Urinary bladder (tissue), 4 donors: ENCODE results near the gene HOXB7. TPM values are rescaled to one million over a fixed set of nuclear protein-coding genes. Genes with fewer than 3 reads are reported as not detected.

ENCODE experiments used
- DNase-seq: peaks from one replicate; pipeline ENCODE4 v3.0.0-alpha.2; 2015; ENCODE audit errors: extremely low spot score
- H3K27ac ChIP-seq: one replicate; pipeline ENCODE4 v1.5.1; 2013; ENCODE audit warnings: low read depth, mild to moderate bottlenecking, moderate library complexity
- H3K36me3 ChIP-seq: one replicate; pipeline ENCODE4 v1.6.1; 2013; ENCODE audit warnings: mild to moderate bottlenecking, moderate library complexity; ENCODE audit not compliant: insufficient read depth
- H3K4me1 ChIP-seq: one replicate; pipeline ENCODE4 v1.6.1; 2013; ENCODE audit warnings: mild to moderate bottlenecking, moderate library complexity; ENCODE audit not compliant: insufficient read depth
- H3K4me3 ChIP-seq: one replicate; pipeline ENCODE4 v1.5.1; 2013; ENCODE audit warnings: low read depth, low read length
- WGBS: extraction: QIAGEN DNeasy Blood & Tissue Kit; methylation state at CpG from one replicate; pipeline ENCODE4 v1.1.7; 2013; 5-methylcytosine and 5-hydroxymethylcytosine counted together
- polyA plus RNA-seq: library from polyadenylated mRNA; stranded (reverse); fragments of 200-250 nt; gene quantifications from one replicate; pipeline ENCODE4 v1.2.3, GENCODE V29; 2013
- total RNA-seq: library from RNA; depleted of rRNA; stranded (reverse); fragments of >200 nt; gene quantifications from one replicate; pipeline ENCODE4 v1.2.3, GENCODE V29; 2014
- donor health status: healthy with polysubstance abuse.
- donor health status: healthy.

HOXB7 gene
- total and polyA plus RNA-seq, 2 donors: 2.5 to 6.7 TPM

GRCh38 chr17:48621410-48622392 is 10.9 kb upstream of the HOXB7 start:
- DNase-seq: no peak
- Histone ChIP-seq H3K4me1 (no peaks in the 10 kb centered on the region), H3K27ac (no peak overlapping the region), H3K36me3 (no peaks in the 10 kb centered on the region), H3K4me3 (no peak overlapping the region)
- 28% methylated on average over 41 of the region's 41 CpGs for WGBS

GRCh38 chr17:48620461-48621139 is 9.8 kb upstream of the HOXB7 start:
- Histone ChIP-seq H3K4me3 (no peak overlapping the region), H3K4me1 (no peaks in the 10 kb centered on the region), H3K27ac (no peak overlapping the region), H3K36me3 (no peaks in the 10 kb centered on the region)
- no peak for DNase-seq
- WGBS: 44% methylated on average over 6 of the region's 6 CpGs

GRCh38 chr17:48619826-48620449 is 9.1 kb upstream of the HOXB7 start:
- H3K27ac ChIP-seq: no peak overlapping the region
- no peak for DNase-seq
- H3K4me1 ChIP-seq: no peaks in the 10 kb centered on the region
- 35% methylated on average over 32 of the region's 32 CpGs for WGBS
- H3K4me3 ChIP-seq: no peak overlapping the region
- no peaks in the 10 kb centered on the region for H3K36me3 ChIP-seq

- DNase-seq: no peak
- Histone ChIP-seq H3K4me3 (no peak overlapping the region), H3K4me1 (no peaks in the 10 kb centered on the region), H3K36me3 (no peaks in the 10 kb centered on the region), H3K27ac (no peak overlapping the region)
- 5% methylated on average over 25 of the region's 25 CpGs for WGBS
Measured at GRCh38 chr17:48618256-48618896, 7.6 kb upstream of the HOXB7 start.

- Histone ChIP-seq H3K27ac (no peak overlapping the region), H3K4me1 (no peaks in the 10 kb centered on the region), H3K4me3 (no peak overlapping the region), H3K36me3 (no peaks in the 10 kb centered on the region)
- 12% methylated on average over 43 of the region's 43 CpGs for WGBS
- no peak for DNase-seq
Measured at GRCh38 chr17:48617471-48618255, 6.8 kb upstream of the HOXB7 start.

- H3K4me3 ChIP-seq: no peak overlapping the region
- 23% methylated on average over 15 of the region's 15 CpGs for WGBS
- H3K27ac ChIP-seq: no peak overlapping the region
- no peak for DNase-seq
- no peaks in the 10 kb centered on the region for H3K36me3 ChIP-seq
- H3K4me1 ChIP-seq: no peaks in the 10 kb centered on the region
Measured at GRCh38 chr17:48616717-48617470, 6.1 kb upstream of the HOXB7 start.

GRCh38 chr17:48615963-48616716 is 5.3 kb upstream of the HOXB7 start:
- Histone ChIP-seq H3K4me3 (no peak overlapping the region), H3K36me3 (no peaks in the 10 kb centered on the region), H3K4me1 (no peaks in the 10 kb centered on the region), H3K27ac (no peak overlapping the region)
- no peak for DNase-seq
- WGBS: 22% methylated on average over 17 of the region's 17 CpGs

- Histone ChIP-seq H3K4me1 (no peaks in the 10 kb centered on the region), H3K36me3 (no peaks in the 10 kb centered on the region), H3K27ac (no peak within 1 kb of the TSS), H3K4me3 (peak within 1 kb of the TSS; percentile 15)
- no peak for DNase-seq
- WGBS: 15% methylated on average over 41 of the region's 41 CpGs
Measured at GRCh38 chr17:48615047-48615962, 4.5 kb upstream of the HOXB7 start, which contains the start of gene HOXB8. TSS of gene HOXB8 (minus strand) at chr17:48615292. CDS start at chr17:48614704, 588 bp downstream.

- H3K27ac ChIP-seq: no peak overlapping the region
- 3% methylated on average over 55 of the region's 55 CpGs for WGBS
- H3K4me3 ChIP-seq: peak overlapping the region; percentile 15
- no peak for DNase-seq
- H3K4me1 ChIP-seq: no peaks in the 10 kb centered on the region
- H3K36me3 ChIP-seq: no peaks in the 10 kb centered on the region
Measured at GRCh38 chr17:48613862-48614694, 3.3 kb upstream of the HOXB7 start.

GRCh38 chr17:48612854-48613691 is 2.3 kb upstream of the HOXB7 start:
- DNase-seq: no peak
- Histone ChIP-seq H3K4me1 (no peaks in the 10 kb centered on the region), H3K4me3 (peak overlapping the region; percentile 45), H3K36me3 (no peaks in the 10 kb centered on the region), H3K27ac (no peak overlapping the region)
- 1% methylated on average over 67 of the region's 67 CpGs for WGBS
